Mammary epithelial cell (primary cell): ENCODE measurements around the gene TTC7B.

Experiments
- EZH2 ChIP-seq: IDR thresholded peaks from 2 replicates; pipeline ENCODE4 v1.6.1; 2012; ENCODE audit warnings: low read length, inconsistent platforms, borderline replicate concordance
- TF ChIP-seq, protein P1 (sequence below), 2 donors: IDR thresholded peaks in 1 of 2; conservative IDR thresholded peaks in 1 of 2; 2 replicates each; pipeline ENCODE4 v1.5.1; 2011 to 2012; ENCODE audit warnings: inconsistent platforms in 2 of 2, low read length in 2 of 2, mild to moderate bottlenecking in 2 of 2, control low read depth in 1 of 2, low read depth in 1 of 2; ENCODE audit not compliant: insufficient read depth in 1 of 2; ENCODE audit errors: extremely low read depth in 1 of 2

DNA sequence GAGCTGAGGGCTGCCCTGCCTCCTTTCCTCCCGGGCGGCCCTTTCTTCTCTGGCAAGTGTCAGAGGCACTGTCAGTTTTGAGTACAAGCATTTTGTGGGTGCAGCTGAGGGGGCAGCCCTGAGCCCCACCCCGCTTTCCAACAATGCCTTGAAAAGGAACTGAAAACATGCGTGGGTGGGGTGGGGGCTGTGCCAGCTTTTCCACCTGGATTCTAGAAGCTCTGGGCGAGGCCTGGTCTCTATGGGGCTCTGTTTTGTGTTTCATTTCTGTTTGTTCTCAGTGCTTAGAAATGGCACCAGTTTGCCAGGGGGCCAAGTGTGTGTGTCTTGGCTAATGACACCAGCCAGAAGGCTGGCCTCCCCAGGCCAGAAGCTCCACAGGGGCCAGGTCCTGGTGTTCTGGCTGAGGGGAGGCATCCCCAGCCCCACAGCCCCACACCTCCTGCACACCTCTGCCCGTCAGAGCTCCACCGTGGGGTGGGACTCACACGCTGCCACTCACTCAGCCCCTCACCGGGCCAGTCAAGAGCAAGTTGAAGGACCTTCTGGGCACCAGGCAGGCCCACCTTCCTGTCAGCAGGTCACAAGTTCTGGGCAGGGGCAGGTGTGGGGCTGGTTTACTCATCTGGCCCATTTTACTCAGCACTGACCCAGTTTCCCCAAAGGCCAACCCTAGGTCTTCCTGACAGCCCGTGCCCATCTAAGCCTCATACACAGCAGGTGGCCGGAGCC is 264.3 kb downstream of the TTC7B start:
- TF ChIP-seq, protein P1, sequence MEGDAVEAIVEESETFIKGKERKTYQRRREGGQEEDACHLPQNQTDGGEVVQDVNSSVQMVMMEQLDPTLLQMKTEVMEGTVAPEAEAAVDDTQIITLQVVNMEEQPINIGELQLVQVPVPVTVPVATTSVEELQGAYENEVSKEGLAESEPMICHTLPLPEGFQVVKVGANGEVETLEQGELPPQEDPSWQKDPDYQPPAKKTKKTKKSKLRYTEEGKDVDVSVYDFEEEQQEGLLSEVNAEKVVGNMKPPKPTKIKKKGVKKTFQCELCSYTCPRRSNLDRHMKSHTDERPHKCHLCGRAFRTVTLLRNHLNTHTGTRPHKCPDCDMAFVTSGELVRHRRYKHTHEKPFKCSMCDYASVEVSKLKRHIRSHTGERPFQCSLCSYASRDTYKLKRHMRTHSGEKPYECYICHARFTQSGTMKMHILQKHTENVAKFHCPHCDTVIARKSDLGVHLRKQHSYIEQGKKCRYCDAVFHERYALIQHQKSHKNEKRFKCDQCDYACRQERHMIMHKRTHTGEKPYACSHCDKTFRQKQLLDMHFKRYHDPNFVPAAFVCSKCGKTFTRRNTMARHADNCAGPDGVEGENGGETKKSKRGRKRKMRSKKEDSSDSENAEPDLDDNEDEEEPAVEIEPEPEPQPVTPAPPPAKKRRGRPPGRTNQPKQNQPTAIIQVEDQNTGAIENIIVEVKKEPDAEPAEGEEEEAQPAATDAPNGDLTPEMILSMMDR (conservative IDR thresholded peaks at IDR 0.05 in 1 of 2, IDR thresholded peaks at IDR 0.05 in 1 of 2; ENCODE audit: extremely low read depth in 1 of 2, insufficient read depth in 1 of 2, low read depth in 1 of 2, low read length in 2 of 2): no peak
- TF ChIP-seq EZH2: no peak
